ENCODE measurements around the gene BYSL. TPM values are rescaled to one million over a fixed set of nuclear protein-coding genes. Genes with fewer than 3 reads are reported as not detected.

The BYSL gene
- total RNA-seq, 2 experiments from 2014 or later: 56.4 to 59.5 TPM

- Mint-ChIP-seq H3K4me1 (ENCODE audit: low read depth) (no peaks in the 10 kb centered on the region), H3K9me3 (no peaks in the 10 kb centered on the region), H3K27me3 (no peaks in the 10 kb centered on the region), H3K36me3 (ENCODE audit: low read depth) (no peaks in the 10 kb centered on the region), H3K4me3 (no peak overlapping the region), H3K27ac (no peak overlapping the region)
- DNase-seq (no peak), ATAC-seq (no peak)
- intact Hi-C loops (cut with micrococcal nuclease): no loop called here
- POLR2A ChIA-PET: interaction anchor here (1.3 kb wide), 1 partner anchor 9 kb away, joined by 3 read pairs; the partner anchor contains the start of gene USP49
- CTCF ChIA-PET: interaction anchor here (1.2 kb wide), 1 partner anchor 24 kb away, joined by 3 read pairs; no protein-coding TSS in a partner anchor
- no peak for TF ChIP-seq CTCF (IDR thresholded peaks at IDR 0.05)
Observed at GRCh38 chr6:41885930-41886329, 35.4 kb upstream of the BYSL start.

GRCh38 chr6:41887331-41887751 lies 34.0 kb upstream of the BYSL start:
- POLR2A ChIA-PET: interaction anchor here (1.3 kb wide), 1 partner anchor 8 kb away, joined by 3 read pairs; the partner anchor contains the start of gene USP49
- CTCF ChIA-PET: interaction anchor here (0.8 to 1.4 kb wide), 4 partner anchors 13 to 40 kb away, joined by 3 to 5 read pairs (median 4); partner anchors contain the start of gene MED20
- H3K27me3 Mint-ChIP-seq: no peaks in the 10 kb centered on the region
- H3K4me1 Mint-ChIP-seq (ENCODE audit: low read depth): no peaks in the 10 kb centered on the region
- DNase-seq (no peak), ATAC-seq (no peak)
- H3K27ac Mint-ChIP-seq: no peak overlapping the region
- H3K4me3 Mint-ChIP-seq: no peak overlapping the region
- no peaks in the 10 kb centered on the region for H3K36me3 Mint-ChIP-seq (ENCODE audit: low read depth)
- no peak for TF ChIP-seq CTCF (IDR thresholded peaks at IDR 0.05)
- no peaks in the 10 kb centered on the region for H3K9me3 Mint-ChIP-seq
- intact Hi-C loops (cut with micrococcal nuclease): no loop called here

- no peak for TF ChIP-seq CTCF (IDR thresholded peaks at IDR 0.05)
- intact Hi-C loops (cut with micrococcal nuclease): no loop called here
- Mint-ChIP-seq H3K27me3 (no peaks in the 10 kb centered on the region), H3K4me3 (no peak overlapping the region), H3K4me1 (ENCODE audit: low read depth) (peaks cover 7% of the 10 kb centered on the region), H3K36me3 (ENCODE audit: low read depth) (no peaks in the 10 kb centered on the region), H3K27ac (no peak overlapping the region), H3K9me3 (no peaks in the 10 kb centered on the region)
- ChIA-PET CTCF (interaction anchor here (0.6 to 2.2 kb wide), 9 partner anchors 36 to 284 kb away, joined by 3 to 10 read pairs (median 3); partner anchors contain the start of genes TAF8 and TOMM6), POLR2A (no interaction called here)
- ATAC-seq (no peak), DNase-seq (no peak)
Observed at GRCh38 chr6:41892921-41893564, 28.3 kb upstream of the BYSL start.

- ATAC-seq (peak; percentile 43), DNase-seq (peak; percentile 15)
- no peak overlapping the region for H3K4me3 Mint-ChIP-seq
- H3K27ac Mint-ChIP-seq: peak overlapping the region; percentile 90
- H3K36me3 Mint-ChIP-seq (ENCODE audit: low read depth): no peaks in the 10 kb centered on the region
- CTCF ChIA-PET: interaction anchor here (0.8 to 2.2 kb wide), 7 partner anchors 26 to 150 kb away, joined by 3 to 36 read pairs (median 3); partner anchors contain the start of genes BYSL, MED20 and TOMM6
- no peaks in the 10 kb centered on the region for H3K27me3 Mint-ChIP-seq
- peaks cover 7% of the 10 kb centered on the region for H3K4me1 Mint-ChIP-seq (ENCODE audit: low read depth)
- no peak for TF ChIP-seq CTCF (IDR thresholded peaks at IDR 0.05)
- POLR2A ChIA-PET: interaction anchor here (0.7 to 2.3 kb wide), 11 partner anchors 8 to 156 kb away, joined by 3 to 14 read pairs (median 4); partner anchors contain the start of genes BYSL, CCND3, MED20 and TAF8
- H3K9me3 Mint-ChIP-seq: no peaks in the 10 kb centered on the region
- intact Hi-C loops (cut with micrococcal nuclease): no loop called here
Observed at GRCh38 chr6:41894366-41895299, 26.7 kb upstream of the BYSL start.

All from activated CD8-positive, alpha-beta T cell treated with anti-CD3 and anti-CD28 coated beads for 36 hours (primary cell).